ENCODE measurements around the gene RPP38.

Gene RPP38, protein sequence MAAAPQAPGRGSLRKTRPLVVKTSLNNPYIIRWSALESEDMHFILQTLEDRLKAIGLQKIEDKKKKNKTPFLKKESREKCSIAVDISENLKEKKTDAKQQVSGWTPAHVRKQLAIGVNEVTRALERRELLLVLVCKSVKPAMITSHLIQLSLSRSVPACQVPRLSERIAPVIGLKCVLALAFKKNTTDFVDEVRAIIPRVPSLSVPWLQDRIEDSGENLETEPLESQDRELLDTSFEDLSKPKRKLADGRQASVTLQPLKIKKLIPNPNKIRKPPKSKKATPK

DNA sequence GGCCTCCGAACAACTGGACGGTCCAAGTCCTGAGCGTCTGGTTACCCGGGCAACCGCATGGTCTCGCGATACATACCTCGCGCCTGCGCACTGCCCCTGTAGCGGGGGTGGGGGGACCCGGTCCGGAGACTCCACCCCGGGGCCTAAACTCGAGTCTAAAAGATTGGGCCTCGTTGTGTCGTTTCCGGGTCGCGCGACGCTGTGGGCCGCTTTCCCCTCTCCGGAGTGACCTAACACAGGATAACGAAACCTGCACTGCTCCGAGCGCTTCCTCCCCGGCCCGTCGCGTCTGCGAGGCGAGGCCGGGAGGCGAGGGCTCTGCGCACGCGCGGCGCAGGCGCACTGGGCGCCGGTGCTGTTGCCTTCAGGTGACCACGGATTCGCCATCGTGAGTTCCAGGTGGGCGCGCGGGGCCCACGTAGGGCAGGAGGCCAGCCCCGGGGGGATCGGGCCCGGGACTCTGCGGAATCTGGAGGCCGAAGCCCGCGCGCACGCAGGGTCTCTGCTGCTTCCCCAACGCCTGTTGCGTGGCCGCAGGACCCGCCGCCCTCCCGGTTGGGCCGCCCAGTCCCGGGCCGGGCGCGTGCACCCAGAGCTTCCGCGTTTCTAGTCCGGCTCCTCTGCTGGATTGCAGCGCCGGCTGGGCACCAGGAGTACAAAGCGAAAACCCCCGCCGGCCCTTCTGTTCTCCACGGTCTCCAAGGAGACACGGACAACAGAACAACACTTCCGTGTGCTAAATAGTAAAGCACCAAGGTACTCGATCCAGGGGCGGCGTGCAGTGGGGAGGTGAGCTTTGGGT lies at the start of gene RPP38:
Gene RPP38, plus strand, starts transcription at position 345 of the 802 bp plus-strand sequence. CDS start 5,960 bp downstream, outside the sequence.
- no peak for DNase-seq

DNA sequence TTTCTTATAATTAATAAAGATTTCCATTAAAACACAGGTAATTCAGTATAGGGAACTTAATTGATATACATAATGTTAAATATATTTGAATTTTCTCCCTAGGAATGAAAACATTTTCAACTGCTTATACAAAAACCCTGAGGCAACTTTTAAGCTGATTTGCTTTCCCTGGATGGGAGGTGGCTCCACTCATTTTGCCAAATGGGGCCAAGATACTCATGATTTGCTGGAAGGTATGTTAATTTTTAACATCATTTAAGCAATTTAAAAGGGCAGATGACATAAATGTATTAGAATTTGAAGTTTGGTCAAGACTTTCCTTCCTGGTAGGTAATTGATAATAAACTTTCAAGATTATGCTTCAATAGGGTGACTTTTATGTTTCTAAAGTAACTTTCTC lies 47.6 kb upstream of the RPP38 start:
- no peak for DNase-seq

DNA sequence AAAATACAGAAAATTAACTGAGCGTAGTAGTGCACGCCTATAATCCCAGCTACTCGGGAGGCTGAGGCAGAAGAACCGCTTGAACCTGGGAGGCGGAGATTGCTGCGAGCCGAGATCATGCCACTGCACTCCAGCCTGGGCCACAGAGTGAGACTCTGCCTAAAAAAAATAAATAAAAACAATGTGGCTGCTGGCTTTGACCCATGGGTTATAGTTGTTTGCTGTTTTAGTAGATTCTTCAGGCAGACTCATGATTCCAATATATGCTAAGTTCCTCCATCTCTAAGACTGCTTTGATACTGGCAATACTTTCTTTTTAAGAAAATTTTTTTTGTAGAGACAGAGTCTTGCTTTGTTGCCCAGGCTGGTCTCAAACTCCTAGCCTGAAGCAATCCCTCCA lies 45.0 kb upstream of the RPP38 start:
- no peak for DNase-seq

DNA sequence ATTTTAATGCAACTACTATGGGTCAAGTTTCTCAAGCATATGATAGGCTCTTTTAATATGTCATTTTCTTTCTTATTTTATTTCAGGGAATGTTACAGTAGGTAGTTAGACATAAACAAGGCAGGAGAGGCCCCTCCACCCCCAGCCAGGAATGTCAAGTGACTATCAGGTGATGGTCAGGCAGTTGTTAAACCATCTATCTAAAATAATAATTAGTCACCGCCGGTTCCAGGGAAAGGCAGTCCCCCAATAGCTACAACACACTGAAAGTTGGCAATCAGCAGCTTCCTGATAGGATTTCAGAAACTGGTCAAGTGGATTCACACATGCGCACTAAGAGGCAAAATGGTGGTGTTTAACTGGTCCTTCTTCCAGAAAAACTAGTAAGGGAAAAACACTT lies 44.1 kb upstream of the RPP38 start:
- DNase-seq: no peak

DNA sequence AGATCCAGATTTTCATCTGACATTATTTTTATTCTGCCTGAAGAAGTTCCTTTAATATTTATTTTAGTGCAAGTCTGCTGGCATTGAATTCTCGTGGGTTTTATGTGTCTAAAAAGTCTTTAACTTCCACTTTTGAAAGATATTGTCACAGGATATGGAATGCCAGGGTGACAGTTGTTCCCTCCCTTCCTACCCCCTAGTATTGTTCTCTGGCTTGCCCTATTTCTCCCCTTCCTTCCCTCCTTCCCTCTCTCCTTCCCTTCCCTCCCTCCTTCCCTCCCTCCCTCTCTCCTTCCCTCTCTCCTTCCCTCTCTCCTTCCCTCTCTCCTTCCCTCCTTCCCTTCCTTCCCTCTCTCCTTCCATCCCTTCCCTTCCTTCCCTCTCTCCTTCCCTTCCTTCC lies 38.5 kb upstream of the RPP38 start:
- no peak for DNase-seq

DNA sequence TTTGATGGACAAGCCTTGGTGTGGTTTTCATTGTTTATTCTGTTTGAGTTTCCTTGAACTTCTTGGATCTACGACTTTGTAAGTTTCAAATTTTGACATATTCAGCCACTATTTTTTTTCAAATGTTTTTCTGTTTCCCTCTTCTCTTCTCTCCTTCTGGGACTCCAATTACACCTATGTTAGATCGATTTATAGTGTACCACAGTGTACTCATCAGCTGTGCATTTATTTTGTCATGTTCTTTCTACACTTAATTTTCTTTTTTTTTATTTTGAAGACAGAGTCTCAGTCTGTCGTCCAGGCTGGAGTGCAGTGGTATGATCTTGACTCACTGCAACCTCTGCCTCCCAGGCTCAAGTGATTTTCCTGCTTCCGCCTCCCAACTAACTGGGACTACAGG lies 37.2 kb upstream of the RPP38 start:
- DNase-seq: no peak

DNA sequence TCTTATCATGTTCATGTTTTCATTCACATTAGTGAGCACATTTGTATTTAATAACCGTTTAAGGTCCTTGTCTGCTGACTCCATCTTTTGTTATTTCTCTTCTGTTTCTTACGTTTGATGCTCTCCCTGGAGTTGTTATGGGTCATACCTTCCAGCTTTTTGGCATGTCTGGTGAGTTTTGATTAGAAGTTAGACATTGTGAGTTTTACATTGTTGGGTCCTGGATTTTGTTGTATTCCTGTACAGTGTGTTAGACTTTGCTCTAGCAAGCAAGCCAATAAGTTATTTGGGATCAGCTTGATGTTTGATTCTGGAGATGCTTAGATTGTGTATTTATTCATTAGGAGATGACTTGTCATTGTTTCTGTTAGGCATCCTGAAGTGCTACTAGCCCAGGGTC lies 36.5 kb upstream of the RPP38 start:
- no peak for DNase-seq

DNA sequence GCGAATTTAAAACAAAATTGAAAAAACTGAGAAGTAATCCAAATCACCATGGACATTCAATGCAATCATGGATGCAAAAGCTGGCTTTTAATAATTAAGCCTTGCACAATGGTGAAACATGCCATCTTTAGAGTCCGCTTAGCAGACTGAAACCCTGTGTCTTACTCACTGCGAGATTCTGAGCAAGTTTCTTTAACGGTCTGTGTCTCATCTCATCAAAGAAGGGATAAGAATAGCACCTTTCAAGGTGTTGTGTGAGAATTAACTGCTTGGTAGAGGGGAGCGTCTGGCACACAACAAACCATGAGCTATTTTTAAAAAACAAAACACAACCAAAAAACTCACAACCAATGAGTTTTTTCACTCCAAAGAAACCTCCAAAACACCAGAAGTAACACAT lies 30.0 kb upstream of the RPP38 start:
- no peak for DNase-seq

DNA sequence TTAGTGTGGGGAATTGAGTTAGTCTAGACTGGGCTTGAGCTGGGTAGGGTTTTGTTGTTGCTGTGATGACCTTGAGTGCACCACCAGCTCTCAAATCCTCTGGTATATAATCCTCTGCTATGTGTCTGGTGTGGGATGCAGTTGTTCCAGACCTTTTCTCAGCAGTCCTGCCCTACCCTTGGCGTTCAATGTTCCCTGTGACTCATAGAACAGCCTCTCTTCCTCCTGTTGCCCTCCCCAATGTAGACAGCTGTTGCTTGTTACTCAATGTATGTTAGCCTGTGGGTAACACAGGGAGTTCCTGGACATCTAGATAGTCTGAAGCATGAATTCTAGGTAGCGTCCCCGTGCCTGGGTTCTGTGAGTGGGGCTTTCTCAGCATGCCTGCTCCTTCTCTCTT lies 28.4 kb upstream of the RPP38 start:
- DNase-seq: no peak

DNA sequence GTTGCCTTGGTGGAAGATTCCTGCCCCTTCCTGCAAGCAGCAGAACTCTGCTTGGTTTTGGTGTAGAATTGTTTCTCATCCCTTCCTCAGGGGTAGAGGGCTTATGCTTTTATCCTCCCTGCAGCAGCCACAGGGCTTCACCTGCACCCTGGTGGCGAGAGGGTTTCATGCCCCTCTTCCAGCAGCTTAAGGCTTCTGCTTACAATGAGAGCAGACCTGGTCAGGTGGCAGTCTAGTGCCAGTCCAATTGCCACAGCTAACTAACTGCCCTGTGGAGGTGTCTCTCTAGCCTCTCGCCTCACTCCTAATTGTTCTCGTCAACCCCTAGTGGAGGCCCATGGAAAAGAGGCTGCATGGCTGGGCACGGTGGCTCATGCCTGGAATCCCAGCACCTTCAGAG lies 27.9 kb upstream of the RPP38 start:
- DNase-seq: no peak

DNA sequence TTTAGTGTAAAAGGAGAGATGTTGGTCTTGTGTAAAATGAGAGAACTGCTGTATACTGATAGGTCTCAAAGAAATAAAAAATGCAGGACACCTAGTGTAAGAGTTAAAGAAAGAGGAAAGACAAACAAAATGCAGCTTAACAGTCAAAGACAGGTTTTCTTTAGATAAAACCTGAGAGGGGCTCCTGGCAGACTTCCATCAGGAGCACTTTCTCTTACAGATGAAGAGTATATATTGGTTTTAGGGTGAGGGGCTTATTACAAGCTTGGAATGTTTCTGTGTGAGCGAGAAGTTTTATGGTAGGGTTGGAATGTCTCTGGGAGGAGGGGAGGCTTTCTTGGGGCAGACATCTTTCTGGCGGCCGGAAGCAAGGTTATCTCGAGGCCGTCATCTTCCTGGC lies 24.8 kb upstream of the RPP38 start:
- DNase-seq: no peak

DNA sequence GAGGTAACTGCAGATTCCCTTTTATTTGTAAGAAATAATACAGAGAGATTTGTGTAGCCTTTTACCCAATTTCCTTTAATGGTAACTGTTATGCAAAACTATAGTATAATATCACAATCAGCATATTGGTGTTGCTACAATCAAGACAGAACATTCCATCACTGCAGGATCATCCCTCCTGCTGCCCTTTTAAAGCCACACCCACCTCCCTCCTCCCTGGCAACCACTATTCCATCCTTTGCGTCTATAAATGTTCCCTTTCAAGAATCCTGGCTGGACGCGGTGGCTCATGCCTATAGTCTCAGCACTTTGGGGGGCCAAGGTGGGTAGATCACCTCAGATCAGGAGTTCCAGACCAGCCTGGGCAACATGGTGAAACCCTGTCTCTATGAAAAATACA lies 21.7 kb upstream of the RPP38 start:
- no peak for DNase-seq

DNA sequence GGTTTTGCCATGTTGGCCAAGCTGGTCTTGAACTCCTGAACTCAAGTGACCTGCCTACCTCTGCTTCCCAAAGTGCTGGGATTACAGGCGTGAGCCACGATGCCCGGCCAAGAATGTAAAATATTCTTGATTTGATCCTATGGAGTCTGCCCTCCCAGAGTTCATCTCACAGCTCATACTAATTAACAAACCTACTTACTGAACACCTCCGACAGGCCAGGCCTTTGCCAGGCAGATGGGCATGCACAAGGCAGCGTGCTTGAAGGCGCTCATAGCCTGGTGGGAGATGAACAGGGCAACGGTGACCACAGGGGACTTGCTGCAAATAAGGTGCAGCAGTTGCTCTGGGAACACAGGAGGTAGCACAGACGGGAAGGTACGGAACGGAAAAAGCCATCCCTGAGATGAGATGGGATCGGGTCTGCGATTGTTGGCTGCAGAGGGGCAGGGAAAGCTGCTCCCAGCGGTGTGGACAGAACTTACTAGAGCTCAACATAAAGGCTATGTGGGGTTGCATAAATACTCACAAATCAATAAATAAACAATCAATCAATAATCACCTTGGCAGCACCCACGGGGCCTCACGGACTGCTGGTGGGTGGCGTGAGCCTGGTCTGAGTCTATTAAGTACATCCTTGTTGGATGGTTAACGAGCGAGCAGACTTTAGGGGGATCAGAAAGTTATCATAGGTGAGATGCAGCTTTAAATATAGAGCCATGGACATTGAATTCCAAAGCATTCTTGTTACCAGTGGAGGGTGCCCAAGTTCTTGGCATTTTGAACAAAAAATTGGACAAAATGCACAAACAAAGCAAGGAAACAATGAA lies 13.3 kb upstream of the RPP38 start:
- DNase-seq: no peak

DNA sequence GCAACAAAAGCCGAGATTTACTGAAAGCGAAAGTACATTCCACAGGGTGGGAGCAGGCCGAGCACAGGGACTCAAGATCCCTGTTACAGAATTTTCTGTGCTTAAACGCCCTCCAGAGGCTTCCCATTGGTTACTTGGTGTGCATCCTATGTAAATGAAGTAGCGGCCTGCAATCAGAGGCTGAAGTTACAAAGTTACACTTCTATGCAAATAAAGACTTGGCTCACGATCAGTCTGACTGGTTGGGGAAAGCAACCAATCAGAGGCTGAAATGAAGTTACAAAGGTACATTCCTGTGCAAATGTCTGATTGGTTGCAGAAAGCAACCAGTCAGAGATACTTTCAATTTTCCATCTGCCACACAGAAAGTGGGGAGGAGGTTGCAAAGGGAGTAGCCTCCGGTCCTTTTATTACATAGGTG lies 12.6 kb upstream of the RPP38 start:
- DNase-seq: no peak

DNA sequence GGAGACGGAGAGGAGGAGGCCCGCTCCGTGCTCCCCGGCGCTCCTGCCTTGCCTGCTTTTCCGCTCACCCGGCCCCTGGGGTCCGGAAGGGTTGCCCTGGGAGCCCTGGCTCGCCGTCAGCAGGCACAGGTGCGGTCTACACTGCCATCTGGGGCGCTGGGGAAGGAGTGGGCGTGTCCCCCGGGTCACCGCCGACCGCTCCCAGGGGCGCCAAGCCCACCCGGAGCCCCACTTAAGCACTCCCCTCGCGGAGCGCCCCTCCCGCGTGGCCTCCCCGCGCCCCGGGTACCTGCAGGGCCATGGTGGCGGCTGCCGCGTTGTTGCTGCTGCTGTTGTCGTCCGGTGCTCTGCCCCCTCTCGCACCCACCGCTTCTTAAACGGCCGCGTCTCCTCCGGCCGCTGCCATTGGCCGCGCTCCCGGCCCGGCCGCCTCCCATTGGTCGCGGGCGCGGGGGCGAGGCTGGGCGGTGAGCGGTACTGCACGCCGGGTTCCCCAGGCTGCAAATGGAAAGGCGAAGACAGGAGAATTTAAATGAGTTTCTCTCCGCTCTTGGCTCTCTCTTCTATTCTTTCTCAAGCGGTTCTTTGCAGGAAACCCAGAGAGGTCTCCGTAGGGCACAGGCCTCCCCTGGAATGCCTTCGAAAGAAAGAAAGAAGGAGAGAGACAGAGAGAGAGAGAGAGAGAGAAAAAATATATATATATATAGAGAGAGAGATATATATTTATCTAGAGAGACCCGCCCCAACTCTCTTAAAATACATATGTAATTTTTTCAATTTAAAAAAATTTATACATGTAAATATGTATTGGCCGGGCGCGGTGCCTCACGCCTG lies 8.5 kb upstream of the RPP38 start, which contains the start of gene ACBD7:
Gene ACBD7, minus strand, starts transcription at position 349 of the 834 bp plus-strand sequence. Its CDS starts 48 bp downstream, at position 301.
- DNase-seq: peak; percentile 24

DNA sequence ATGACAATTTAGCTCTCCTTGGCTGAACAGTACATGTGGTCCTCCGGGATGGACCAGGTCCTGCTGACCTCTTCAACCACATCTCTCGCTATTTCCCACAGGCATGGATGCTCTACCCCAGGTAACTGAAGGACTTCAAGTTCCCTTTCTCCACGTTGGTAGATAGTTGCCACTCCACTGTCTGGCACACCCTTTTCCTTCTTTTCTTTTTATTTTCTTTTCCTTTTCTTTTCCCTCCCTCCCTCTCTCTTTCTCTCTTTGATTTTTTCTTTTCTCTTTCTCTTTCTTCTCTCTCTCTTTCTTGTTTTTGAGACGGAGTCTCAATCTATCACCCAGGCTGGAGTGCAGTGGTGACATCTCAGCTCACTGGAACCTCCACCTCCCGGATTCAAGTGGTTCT lies 5.7 kb upstream of the RPP38 start:
- no peak for DNase-seq

DNA sequence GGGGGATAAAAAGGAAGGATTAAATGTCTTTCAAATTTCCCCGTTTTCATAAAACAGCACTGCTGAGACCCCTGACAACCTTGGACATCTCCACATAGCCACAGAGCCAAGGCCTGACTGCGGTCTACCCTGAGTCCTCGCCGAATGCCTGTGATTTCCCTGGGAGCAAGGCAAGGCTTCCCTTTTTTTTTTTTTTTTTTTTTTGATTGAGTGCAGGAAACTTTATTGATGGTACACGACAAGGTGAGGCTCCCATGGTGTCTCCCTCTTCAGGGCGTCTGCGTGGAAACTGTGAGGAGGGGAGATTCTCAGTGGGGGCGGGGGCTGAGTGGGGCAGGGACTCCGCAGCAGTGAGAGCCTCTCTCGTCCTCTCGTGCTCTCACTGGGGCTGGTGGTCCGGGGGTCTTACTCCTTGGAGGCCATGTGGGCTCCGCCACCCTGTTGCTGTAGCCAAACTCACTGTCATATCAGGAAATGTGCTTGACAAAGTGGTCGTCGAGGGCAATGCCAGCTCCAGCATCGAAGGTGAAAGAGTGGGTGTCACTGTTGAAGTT lies 4.2 kb upstream of the RPP38 start:
- DNase-seq: no peak

DNA sequence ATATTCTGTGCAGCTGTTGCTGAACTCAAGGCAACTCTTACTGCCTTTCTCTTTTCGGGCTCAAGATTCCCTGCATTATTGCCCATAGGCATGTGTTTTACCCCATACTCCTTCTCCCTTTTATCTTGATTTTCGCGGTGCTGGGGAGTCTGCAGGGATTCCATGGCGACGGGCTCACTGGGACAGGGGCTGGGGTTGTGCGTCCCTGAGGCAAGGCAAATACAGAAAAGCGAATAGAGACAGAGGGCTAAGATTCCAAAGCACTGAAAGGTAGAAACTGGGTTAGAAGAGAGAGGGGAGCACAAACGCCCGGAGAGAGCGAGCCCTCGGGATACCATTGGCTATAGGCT lies 519 bp upstream of the RPP38 start:
- DNase-seq: no peak

DNA sequence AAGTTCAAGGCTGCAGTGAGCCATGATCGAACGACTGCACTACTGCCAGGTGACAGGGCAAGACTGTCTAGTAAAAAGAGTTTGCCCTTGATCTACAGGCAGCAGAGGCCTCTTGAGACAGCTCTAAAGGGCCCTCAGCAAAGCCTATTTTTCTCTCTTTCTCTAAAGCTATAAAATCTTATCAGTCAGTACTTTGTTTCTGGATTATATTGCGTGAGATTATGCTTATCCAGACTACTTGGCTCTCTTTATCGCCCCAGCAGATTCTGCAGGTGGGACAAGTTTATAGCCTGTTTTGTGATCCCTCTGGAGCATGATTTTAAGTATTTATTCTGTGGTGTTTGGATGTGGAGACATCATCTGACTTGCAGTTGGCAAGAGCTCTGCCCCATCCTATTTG lies 2.7 kb downstream of the RPP38 start:
- no peak for DNase-seq

DNA sequence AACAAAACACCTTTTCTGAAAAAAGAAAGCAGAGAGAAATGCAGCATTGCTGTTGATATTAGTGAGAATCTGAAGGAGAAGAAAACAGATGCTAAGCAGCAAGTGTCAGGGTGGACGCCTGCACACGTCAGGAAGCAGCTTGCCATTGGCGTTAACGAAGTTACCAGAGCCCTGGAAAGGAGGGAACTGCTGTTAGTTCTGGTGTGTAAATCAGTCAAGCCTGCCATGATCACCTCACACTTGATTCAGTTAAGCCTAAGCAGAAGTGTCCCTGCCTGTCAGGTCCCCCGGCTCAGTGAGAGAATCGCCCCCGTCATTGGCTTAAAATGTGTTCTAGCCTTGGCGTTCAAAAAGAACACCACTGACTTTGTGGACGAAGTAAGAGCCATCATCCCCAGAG lies 6.4 kb downstream of the RPP38 start:
- no peak for DNase-seq

DNA sequence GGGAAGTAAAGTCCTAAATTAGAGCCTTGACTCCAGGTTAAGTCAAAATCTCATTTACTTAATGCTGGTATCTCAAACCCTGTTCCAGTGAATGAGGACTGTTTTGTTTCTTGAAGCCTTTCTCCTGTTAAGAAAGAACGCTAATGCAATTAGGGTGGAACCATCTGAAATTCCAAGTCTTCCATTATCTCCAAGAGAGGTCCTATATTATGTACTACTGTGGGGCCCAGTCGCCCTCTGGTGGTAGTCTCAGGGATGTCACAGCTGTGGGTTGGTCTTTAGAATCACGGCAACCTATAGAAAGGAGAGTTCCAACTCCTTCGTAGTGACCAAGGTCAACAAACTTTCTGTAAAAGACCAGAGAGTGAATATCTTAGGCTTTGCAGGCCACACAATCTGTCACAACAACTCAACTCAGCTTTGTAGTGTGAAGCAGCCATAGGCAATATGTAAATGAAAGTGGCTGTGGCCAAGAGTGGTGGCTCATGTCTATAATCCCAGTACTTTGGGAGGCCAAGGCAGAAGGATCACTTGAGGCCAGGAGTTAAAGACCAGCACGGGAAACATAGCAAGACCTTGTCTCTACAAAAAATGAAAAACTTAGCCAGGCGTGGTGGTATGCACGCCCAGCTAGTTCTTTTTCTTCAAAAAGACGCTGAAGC lies 9.3 kb downstream of the RPP38 start:
- DNase-seq: no peak

DNA sequence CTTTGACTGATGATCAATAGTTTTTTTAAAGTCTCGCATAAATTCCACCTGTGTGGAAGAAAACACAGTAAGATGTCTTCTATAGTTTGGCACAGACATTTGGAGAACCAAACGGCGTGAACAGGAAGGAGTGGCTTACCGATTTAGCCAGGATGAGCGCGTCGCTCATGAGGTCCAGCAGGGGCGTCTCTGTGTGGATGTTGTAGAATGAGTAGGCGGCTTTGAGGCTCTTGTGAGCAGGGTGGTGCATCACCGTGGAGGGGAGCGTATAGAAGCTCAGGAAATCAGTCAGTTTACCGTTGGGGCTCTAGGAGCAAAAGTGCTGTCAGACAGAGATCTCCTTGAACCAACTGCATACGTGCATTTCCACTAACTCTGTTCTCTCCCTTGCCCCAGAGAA lies 15.5 kb downstream of the RPP38 start:
- no peak for DNase-seq

All from NCI-H524 treated with DMSO at 0.1 percent for 48 hours (cell line).